ENCODE results near the gene KDM5B.

DNA sequence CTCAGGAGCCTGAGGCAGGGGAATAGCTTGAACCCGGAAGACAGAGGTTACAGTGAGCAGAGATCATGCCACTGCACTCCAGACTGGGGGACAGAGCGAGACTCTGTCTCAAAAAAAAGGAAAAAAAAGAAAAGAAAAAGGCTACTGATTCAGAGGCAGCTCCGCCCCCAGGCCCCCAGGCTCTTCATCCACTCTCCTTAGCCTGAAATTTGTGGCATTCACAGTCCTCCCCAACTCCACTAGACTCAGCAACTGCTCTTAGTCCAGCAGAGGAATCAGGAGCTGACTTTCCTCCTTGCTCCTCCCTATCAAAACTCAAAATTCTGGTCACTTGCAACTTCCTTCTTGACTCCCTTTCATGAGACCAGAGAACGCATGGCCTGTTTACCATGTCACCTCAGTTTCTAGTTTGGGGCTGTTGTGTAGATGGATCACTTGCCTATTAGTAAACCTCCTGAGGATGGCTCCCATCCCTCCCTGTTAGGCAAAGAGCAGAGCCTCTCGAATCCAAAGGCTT lies 29.6 kb upstream of the KDM5B start:
- TF ChIP-seq CTCF (IDR thresholded peaks at IDR 0.05) (no peak), POLR2AphosphoS5 (IDR thresholded peaks at IDR 0.05; ENCODE audit: low read depth, low read length) (no peak), SIN3A (IDR thresholded peaks at IDR 0.05; ENCODE audit: borderline replicate concordance, insufficient read depth, low read depth, low read length) (no peak), TCF7L2 (IDR thresholded peaks at IDR 0.05; ENCODE audit: low read depth, low read length) (no peak)
- TF ChIP-seq, protein P1, sequence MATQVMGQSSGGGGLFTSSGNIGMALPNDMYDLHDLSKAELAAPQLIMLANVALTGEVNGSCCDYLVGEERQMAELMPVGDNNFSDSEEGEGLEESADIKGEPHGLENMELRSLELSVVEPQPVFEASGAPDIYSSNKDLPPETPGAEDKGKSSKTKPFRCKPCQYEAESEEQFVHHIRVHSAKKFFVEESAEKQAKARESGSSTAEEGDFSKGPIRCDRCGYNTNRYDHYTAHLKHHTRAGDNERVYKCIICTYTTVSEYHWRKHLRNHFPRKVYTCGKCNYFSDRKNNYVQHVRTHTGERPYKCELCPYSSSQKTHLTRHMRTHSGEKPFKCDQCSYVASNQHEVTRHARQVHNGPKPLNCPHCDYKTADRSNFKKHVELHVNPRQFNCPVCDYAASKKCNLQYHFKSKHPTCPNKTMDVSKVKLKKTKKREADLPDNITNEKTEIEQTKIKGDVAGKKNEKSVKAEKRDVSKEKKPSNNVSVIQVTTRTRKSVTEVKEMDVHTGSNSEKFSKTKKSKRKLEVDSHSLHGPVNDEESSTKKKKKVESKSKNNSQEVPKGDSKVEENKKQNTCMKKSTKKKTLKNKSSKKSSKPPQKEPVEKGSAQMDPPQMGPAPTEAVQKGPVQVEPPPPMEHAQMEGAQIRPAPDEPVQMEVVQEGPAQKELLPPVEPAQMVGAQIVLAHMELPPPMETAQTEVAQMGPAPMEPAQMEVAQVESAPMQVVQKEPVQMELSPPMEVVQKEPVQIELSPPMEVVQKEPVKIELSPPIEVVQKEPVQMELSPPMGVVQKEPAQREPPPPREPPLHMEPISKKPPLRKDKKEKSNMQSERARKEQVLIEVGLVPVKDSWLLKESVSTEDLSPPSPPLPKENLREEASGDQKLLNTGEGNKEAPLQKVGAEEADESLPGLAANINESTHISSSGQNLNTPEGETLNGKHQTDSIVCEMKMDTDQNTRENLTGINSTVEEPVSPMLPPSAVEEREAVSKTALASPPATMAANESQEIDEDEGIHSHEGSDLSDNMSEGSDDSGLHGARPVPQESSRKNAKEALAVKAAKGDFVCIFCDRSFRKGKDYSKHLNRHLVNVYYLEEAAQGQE (IDR thresholded peaks at IDR 0.05; ENCODE audit: insufficient read depth in 1 of 2, low read depth in 2 of 2, low read length in 1 of 2): no peak

Data from Panc1 (cell line).